OCI-LY1 (cell line): ENCODE measurements around the gene WDR6.

Experiments used
- H2AFZ ChIP-seq: fragments of 200-600 bp; sonication (generic), shearing (Covaris generic); 2 replicates; pipeline ENCODE4 v1.6.0; 2014; ENCODE audit warnings: antibody characterized with exemption, mild to moderate bottlenecking, low read length
- H3F3A ChIP-seq: fragments of 200-600 bp; sonication (generic), shearing (Covaris generic); 2 replicates; pipeline ENCODE4 v1.6.0; 2014; ENCODE audit warnings: mild to moderate bottlenecking, antibody characterized with exemption, low read length, moderate library complexity; ENCODE audit not compliant: insufficient read depth
- H3K27ac ChIP-seq: fragments of 200-600 bp; sonication (generic); 2 replicates; pipeline ENCODE4 v1.5.1; 2014; ENCODE audit warnings: low read length, mixed run types, mild to moderate bottlenecking, low read depth; ENCODE audit not compliant: poor library complexity, severe bottlenecking
- H3K27me3 ChIP-seq: fragments of 200-600 bp; sonication (generic); 2 replicates; pipeline ENCODE4 v1.6.0; 2014; ENCODE audit warnings: antibody characterized with exemption, mild to moderate bottlenecking, low read length, moderate library complexity; ENCODE audit not compliant: insufficient read depth
- H3K36me3 ChIP-seq: fragments of 200-600 bp; sonication (generic); 2 replicates; pipeline ENCODE4 v1.6.1; 2014; ENCODE audit warnings: mild to moderate bottlenecking, antibody characterized with exemption, low read length, moderate library complexity, mixed read lengths; ENCODE audit not compliant: insufficient read depth
- H3K4me1 ChIP-seq: fragments of 200-600 bp; sonication (generic); 2 replicates; pipeline ENCODE4 v1.5.1; 2014; ENCODE audit warnings: mild to moderate bottlenecking, low read length, moderate library complexity; ENCODE audit not compliant: insufficient read depth, severe bottlenecking
- H3K4me2 ChIP-seq: fragments of 200-600 bp; sonication (generic), shearing (Covaris generic); 2 replicates; pipeline ENCODE4 v1.6.1; 2014; ENCODE audit warnings: low read length
- H3K4me3 ChIP-seq: fragments of 200-600 bp; sonication (generic); 2 replicates; pipeline ENCODE4 v1.5.1; 2014; ENCODE audit warnings: low read length, low read depth, mild to moderate bottlenecking, mixed read lengths; ENCODE audit not compliant: poor library complexity, severe bottlenecking
- H3K79me2 ChIP-seq: fragments of 200-600 bp; shearing (Covaris generic); 2 replicates; pipeline ENCODE4 v1.6.1; 2016; ENCODE audit warnings: mixed run types, low read length, mixed read lengths; ENCODE audit not compliant: insufficient read depth
- H3K9ac ChIP-seq: fragments of 200-600 bp; sonication (generic), shearing (Covaris generic); 2 replicates; pipeline ENCODE4 v1.6.1; 2014; ENCODE audit warnings: mild to moderate bottlenecking, low read length, mixed read lengths
- H3K9me2 ChIP-seq: fragments of 200-600 bp; sonication (generic), shearing (Covaris generic); 2 replicates; pipeline ENCODE4 v1.6.1; 2014; ENCODE audit warnings: low read depth, mild to moderate bottlenecking, low read length, mixed read lengths
- H3K9me3 ChIP-seq: fragments of 200-600 bp; shearing (Covaris generic); 2 replicates; pipeline ENCODE4 v1.6.1; 2014; ENCODE audit warnings: low read length, mixed read lengths
- H4K20me1 ChIP-seq: fragments of 200-600 bp; sonication (generic), shearing (Covaris generic); 2 replicates; pipeline ENCODE4 v1.6.0; 2016; ENCODE audit warnings: mild to moderate bottlenecking, low read length; ENCODE audit not compliant: insufficient read depth
- CTCF ChIP-seq: fragments of 200-600 bp; sonication (generic), shearing (Covaris generic); IDR thresholded peaks from 2 replicates; pipeline ENCODE4 v1.5.1; 2017; ENCODE audit warnings: mild to moderate bottlenecking, antibody characterized with exemption, low read length, moderate library complexity, mixed read lengths
- EZH2 ChIP-seq: fragments of 200-600 bp; sonication (generic), shearing (Covaris generic); IDR thresholded peaks from 2 replicates; pipeline ENCODE4 v1.8.0; 2017; ENCODE audit warnings: borderline replicate concordance, mixed run types, mild to moderate bottlenecking, antibody characterized with exemption, low read length, moderate library complexity, mixed read lengths

Gene WDR6

GRCh38 chr3:49007068-49007770, at the start of gene WDR6:
WDR6 (plus strand) TSS chr3:49007391; CDS start chr3:49007432, 41 bp downstream.
- peak within 1 kb of the TSS; percentile 91 for H3K9ac ChIP-seq
- peaks cover 17% of the 10 kb centered on the region for H3K4me1 ChIP-seq
- no peaks in the 10 kb centered on the region for H3K27me3 ChIP-seq
- no peaks in the 10 kb centered on the region for H3K79me2 ChIP-seq
- H3K4me3 ChIP-seq: peak within 1 kb of the TSS; percentile 75
- peak within 1 kb of the TSS; percentile 75 for H3K27ac ChIP-seq
- H3K9me2 ChIP-seq: no peaks in the 10 kb centered on the region
- H3K9me3 ChIP-seq: no peaks in the 10 kb centered on the region
- H3K36me3 ChIP-seq: peaks cover 9% of the 10 kb centered on the region; the same call in 1 of the 2 replicates
- no peak within 1 kb of the TSS for H2AFZ ChIP-seq
- H3K4me2 ChIP-seq: peak within 1 kb of the TSS; percentile 77
- peak; percentile 53 for TF ChIP-seq CTCF
- no peak for TF ChIP-seq EZH2
- no peaks in the 10 kb centered on the region for H3F3A ChIP-seq
- H4K20me1 ChIP-seq: no peaks in the 10 kb centered on the region

GRCh38 chr3:48960841-48961413, 46.3 kb upstream of the WDR6 start:
- no peaks in the 10 kb centered on the region for H4K20me1 ChIP-seq
- TF ChIP-seq EZH2: no peak
- no peak for TF ChIP-seq CTCF
- no peaks in the 10 kb centered on the region for H3K27me3 ChIP-seq
- H3K27ac ChIP-seq: peak overlapping the region; percentile 28
- no peak overlapping the region for H2AFZ ChIP-seq
- peaks cover 16% of the 10 kb centered on the region for H3K4me1 ChIP-seq
- no peaks in the 10 kb centered on the region for H3K9me2 ChIP-seq
- no peak overlapping the region for H3K4me3 ChIP-seq
- no peaks in the 10 kb centered on the region for H3K9me3 ChIP-seq
- no peak overlapping the region for H3K9ac ChIP-seq
- H3K4me2 ChIP-seq: no peak overlapping the region
- peaks cover 62% of the 10 kb centered on the region for H3K36me3 ChIP-seq
- no peaks in the 10 kb centered on the region for H3F3A ChIP-seq
- H3K79me2 ChIP-seq: peaks cover under 1% of the 10 kb centered on the region

GRCh38 chr3:48962340-48962739, 44.9 kb upstream of the WDR6 start:
- no peaks in the 10 kb centered on the region; the same call in 1 of the 2 replicates for H3K79me2 ChIP-seq
- H3K9me3 ChIP-seq: no peaks in the 10 kb centered on the region
- H3K27me3 ChIP-seq: no peaks in the 10 kb centered on the region
- H4K20me1 ChIP-seq: no peaks in the 10 kb centered on the region
- no peaks in the 10 kb centered on the region for H3K9me2 ChIP-seq
- no peak overlapping the region for H3K4me3 ChIP-seq
- peaks cover 71% of the 10 kb centered on the region for H3K36me3 ChIP-seq
- no peak overlapping the region for H3K27ac ChIP-seq
- H2AFZ ChIP-seq: no peak overlapping the region
- peaks cover 16% of the 10 kb centered on the region for H3K4me1 ChIP-seq
- H3K4me2 ChIP-seq: no peak overlapping the region
- no peak overlapping the region for H3K9ac ChIP-seq
- TF ChIP-seq EZH2 (no peak), CTCF (no peak)
- no peaks in the 10 kb centered on the region for H3F3A ChIP-seq
